H1 (cell line): ENCODE data around the gene ALDOA. TPM values are rescaled to one million over a fixed set of nuclear protein-coding genes. Genes with fewer than 3 reads are reported as not detected.

ENCODE experiments used
- CTCF ChIA-PET: fragments of 300-600 bp; sonication (Branson Sonifier 250); formaldehyde crosslinking; loops from one replicate; lab custom pipeline; 2021; ENCODE audit not compliant: partially characterized antibody; lab: Charles Lee
- POLR2A ChIA-PET: fragments of 300-600 bp; sonication (Branson Sonifier 250); formaldehyde crosslinking; loops from one replicate; lab custom pipeline; 2021; ENCODE audit warnings: inconsistent platforms; ENCODE audit not compliant: partially characterized antibody; lab: Charles Lee
- DNase-seq, 2 experiments: peaks; one replicate each; pipeline versions ENCODE4 v3.0.0 to v3.0.0-alpha.2; 2010 to 2022; ENCODE audit warnings: low spot score in 2 of 2, low read depth in 1 of 2, mixed read lengths in 1 of 2
- FAIRE-seq: peaks from 2 replicates; lab custom pipeline; 2011; peaks lifted over from hg19 to GRCh38; lab: Jason Lieb, UNC
- H2AFZ ChIP-seq: 2 replicates; pipeline ENCODE4 v1.8.1; 2012; ENCODE audit warnings: low read length, inconsistent platforms
- H2AK5ac ChIP-seq: 2 replicates; pipeline ENCODE4 v1.6.1; 2013; ENCODE audit warnings: low read depth, low read length
- H2BK120ac ChIP-seq: replicated peaks from 2 replicates; pipeline ENCODE3; 2013; ENCODE audit warnings: low read depth, low read length, inconsistent platforms
- H2BK12ac ChIP-seq: 2 replicates; pipeline ENCODE4 v1.6.1; 2013; ENCODE audit warnings: low read depth, low read length
- H2BK15ac ChIP-seq: 2 replicates; pipeline ENCODE4 v1.6.1; 2013; ENCODE audit warnings: low read length
- H2BK20ac ChIP-seq: 2 replicates; pipeline ENCODE4 v1.6.1; 2013; ENCODE audit warnings: low read length
- H2BK5ac ChIP-seq: 2 replicates; pipeline ENCODE4 v1.6.1; 2013; ENCODE audit warnings: low read depth, low read length
- H3K14ac ChIP-seq: 2 replicates; pipeline ENCODE4 v1.6.1; 2013; ENCODE audit warnings: inconsistent platforms; ENCODE audit not compliant: insufficient read length
- H3K18ac ChIP-seq: 2 replicates; pipeline ENCODE4 v1.6.1; 2013; ENCODE audit warnings: low read length; ENCODE audit errors: extremely low read depth
- H3K23ac ChIP-seq: 2 replicates; pipeline ENCODE4 v1.6.1; 2013; ENCODE audit warnings: inconsistent platforms; ENCODE audit not compliant: insufficient read length
- H3K23me2 ChIP-seq: 2 replicates; pipeline ENCODE4 v1.6.1; 2013; ENCODE audit warnings: low read depth, low read length
- H3K27ac ChIP-seq: 2 replicates; pipeline ENCODE4 v1.6.1; 2011; ENCODE audit warnings: low read depth, low read length, inconsistent platforms
- H3K27me3 ChIP-seq, 4 experiments: replicated peaks in 1 of 4; 1 replicate in 1 of 4; 2 replicates in 3 of 4; pipeline versions ENCODE4 v1.6.1 to v1.8.1; 2011 to 2013; ENCODE audit warnings: low read length in 3 of 4, mild to moderate bottlenecking in 3 of 4, inconsistent platforms in 2 of 4, mixed read lengths in 2 of 4, moderate library complexity in 1 of 4; ENCODE audit not compliant: control insufficient read depth in 3 of 4, insufficient read depth in 3 of 4; ENCODE audit errors: extremely low read depth in 1 of 4
- H3K36me3 ChIP-seq, 4 experiments: 2 replicates each; pipeline versions ENCODE4 v1.6.1 to v1.8.1; 2011 to 2013; ENCODE audit warnings: mild to moderate bottlenecking in 4 of 4, low read length in 3 of 4, moderate library complexity in 2 of 4, control low read depth in 1 of 4, inconsistent platforms in 1 of 4; ENCODE audit not compliant: insufficient read depth in 4 of 4, control insufficient read depth in 2 of 4
- H3K4ac ChIP-seq: replicated peaks from 2 replicates; pipeline ENCODE3; 2013; ENCODE audit warnings: low read length, low read depth, mixed read lengths, inconsistent platforms; ENCODE audit not compliant: insufficient read length
- H3K4me1 ChIP-seq, 4 experiments: replicated peaks in 1 of 4; 1 replicate in 1 of 4; 2 replicates in 3 of 4; pipeline versions ENCODE4 v1.6.1 to v1.8.1; 2011 to 2013; ENCODE audit warnings: low read length in 3 of 4, inconsistent platforms in 2 of 4, mixed read lengths in 1 of 4; ENCODE audit not compliant: insufficient read depth in 4 of 4, control insufficient read depth in 3 of 4
- H3K4me2 ChIP-seq, 2 experiments: 2 replicates each; pipeline versions ENCODE4 v1.6.1 to v1.8.1; 2011 to 2013; ENCODE audit warnings: low read depth in 2 of 2, low read length in 2 of 2, control low read depth in 1 of 2, inconsistent platforms in 1 of 2, mild to moderate bottlenecking in 1 of 2; ENCODE audit not compliant: insufficient read depth in 1 of 2
- H3K4me3 ChIP-seq, 4 experiments: fragments of 200-600, 300-600 bp in 1 of 4; sonication (generic), shearing (Covaris generic), sonication (Bioruptor Twin) in 1 of 4; 2 replicates each; pipeline versions ENCODE4 v1.5.1 to v1.8.1; 2011 to 2016; ENCODE audit warnings: low read length in 4 of 4, low read depth in 3 of 4, control low read depth in 2 of 4, inconsistent platforms in 2 of 4, mild to moderate bottlenecking in 2 of 4, mixed read lengths in 1 of 4, moderate library complexity in 1 of 4; ENCODE audit not compliant: insufficient read depth in 2 of 4; ENCODE audit errors: extremely low read depth in 1 of 4
- H3K56ac ChIP-seq: replicated peaks from 2 replicates; pipeline ENCODE3; 2013; ENCODE audit warnings: low read depth, mild to moderate bottlenecking, mixed read lengths, low read length, inconsistent platforms; ENCODE audit not compliant: insufficient read length
- H3K79me1 ChIP-seq: 2 replicates; pipeline ENCODE4 v1.6.1; 2013; ENCODE audit warnings: low read depth, low read length, control low read depth
- H3K79me2 ChIP-seq, 2 experiments: 2 replicates each; pipeline versions ENCODE4 v1.6.1 to v1.8.1; 2012 to 2013; ENCODE audit warnings: low read length in 2 of 2, mild to moderate bottlenecking in 2 of 2, inconsistent platforms in 1 of 2; ENCODE audit not compliant: insufficient read depth in 2 of 2, control insufficient read depth in 1 of 2
- H3K9ac ChIP-seq, 4 experiments: replicated peaks in 1 of 4; 1 replicate in 1 of 4; 2 replicates in 3 of 4; pipeline versions ENCODE4 v1.6.1 to v1.8.1; 2011 to 2013; ENCODE audit warnings: low read depth in 3 of 4, low read length in 3 of 4, control low read depth in 2 of 4, mild to moderate bottlenecking in 2 of 4, moderate library complexity in 2 of 4, inconsistent platforms in 1 of 4; ENCODE audit errors: extremely low read depth in 1 of 4
- H3K9me3 ChIP-seq, 2 experiments: 2 replicates each; pipeline versions ENCODE4 v1.6.1 to v1.8.1; 2012 to 2013; ENCODE audit warnings: mild to moderate bottlenecking in 2 of 2, moderate library complexity in 2 of 2, control low read depth in 1 of 2, inconsistent platforms in 1 of 2, low read depth in 1 of 2, low read length in 1 of 2, mixed read lengths in 1 of 2; ENCODE audit not compliant: insufficient read depth in 2 of 2
- H4K20me1 ChIP-seq, 2 experiments: replicated peaks in 1 of 2; 2 replicates each; pipeline versions ENCODE3 to v1.8.1; 2011 to 2013; ENCODE audit warnings: inconsistent platforms in 2 of 2, low read length in 2 of 2, mild to moderate bottlenecking in 1 of 2; ENCODE audit not compliant: insufficient read depth in 2 of 2, control insufficient read depth in 1 of 2
- H4K5ac ChIP-seq: 2 replicates; pipeline ENCODE4 v1.6.1; 2013; ENCODE audit warnings: low read length, low read depth, mixed read lengths, inconsistent platforms; ENCODE audit not compliant: insufficient read length
- H4K8ac ChIP-seq: 2 replicates; pipeline ENCODE4 v1.8.0; 2013; ENCODE audit warnings: mild to moderate bottlenecking, moderate library complexity, low read length, inconsistent platforms; ENCODE audit not compliant: insufficient read depth; ENCODE audit errors: extremely low read depth
- H4K91ac ChIP-seq: replicated peaks from 2 replicates; pipeline ENCODE3; 2013; ENCODE audit warnings: low read length, mixed read lengths, inconsistent platforms; ENCODE audit not compliant: insufficient read length
- EGR1 ChIP-seq: IDR thresholded peaks from 2 replicates; pipeline ENCODE4 v1.6.1; 2011; ENCODE audit warnings: low read depth, low read length, borderline replicate concordance
- GABPA ChIP-seq: IDR thresholded peaks from 2 replicates; pipeline ENCODE4 v1.6.1; 2011; ENCODE audit warnings: mild to moderate bottlenecking, low read length, moderate library complexity, borderline replicate concordance; ENCODE audit not compliant: insufficient read depth
- HDAC2 ChIP-seq, 2 experiments: fragments of 300-600 bp in 1 of 2; sonication (generic) in 1 of 2; IDR thresholded peaks; 2 replicates each; pipeline ENCODE4 v1.6.1; 2011 to 2012; ENCODE audit warnings: low read depth in 2 of 2, low read length in 2 of 2, mild to moderate bottlenecking in 2 of 2, moderate library complexity in 2 of 2, borderline replicate concordance in 1 of 2, inconsistent platforms in 1 of 2
- HDAC6 ChIP-seq: IDR thresholded peaks from one replicate; pipeline ENCODE4 v1.7.1; 2012; ENCODE audit warnings: low read depth, mild to moderate bottlenecking, inconsistent platforms, low read length, moderate library complexity
- KDM5A ChIP-seq: fragments of 200-600 bp; IDR thresholded peaks from 2 replicates; pipeline ENCODE4 v1.7.1; 2012; ENCODE audit warnings: mild to moderate bottlenecking, low read length, inconsistent platforms, mixed read lengths
- NANOG ChIP-seq: IDR thresholded peaks from 2 replicates; pipeline ENCODE4 v1.6.1; 2011; ENCODE audit warnings: low read length, low read depth, mild to moderate bottlenecking, inconsistent platforms; ENCODE audit not compliant: insufficient read depth, poor library complexity, severe bottlenecking
- NRF1 ChIP-seq: IDR thresholded peaks from 2 replicates; pipeline ENCODE4 v1.6.1; 2011; ENCODE audit warnings: mild to moderate bottlenecking, low read depth, low read length, improper control_type of control experiment
- POLR2AphosphoS5 ChIP-seq: IDR thresholded peaks from 2 replicates; pipeline ENCODE4 v1.6.1; 2011; ENCODE audit warnings: low read depth, low read length
- RBBP5 ChIP-seq: IDR thresholded peaks from 2 replicates; pipeline ENCODE4 v1.7.1; 2012; ENCODE audit warnings: low read depth, mild to moderate bottlenecking, inconsistent platforms, low read length, moderate library complexity, borderline replicate concordance
- SIX5 ChIP-seq: IDR thresholded peaks from 2 replicates; pipeline ENCODE4 v1.6.1; 2011; ENCODE audit warnings: mild to moderate bottlenecking, low read depth, low read length
- SP2 ChIP-seq: IDR thresholded peaks from 2 replicates; pipeline ENCODE4 v1.6.1; 2012; ENCODE audit warnings: mild to moderate bottlenecking, low read length, inconsistent platforms
- TCF12 ChIP-seq: IDR thresholded peaks from 2 replicates; pipeline ENCODE4 v1.6.1; 2011; ENCODE audit warnings: low read depth, mild to moderate bottlenecking, low read length
- ZNF274 ChIP-seq: IDR thresholded peaks from 2 replicates; pipeline ENCODE4 v1.7.0; 2012; ENCODE audit warnings: low read length, borderline replicate concordance; ENCODE audit errors: extremely low read depth
- WGBS, 2 experiments: shearing (Covaris generic) in 1 of 2; methylation state at CpG; one replicate each; pipeline versions ENCODE4 v1.1.6 to v1.1.7; 2013 to 2015; ENCODE audit warnings: low lambda C conversion rate in 2 of 2, mixed read lengths in 2 of 2, inconsistent platforms in 1 of 2, low coverage in 1 of 2, missing lambda C conversion rate in 1 of 2; ENCODE audit not compliant: insufficient replicate concordance in 2 of 2, insufficient coverage in 1 of 2, insufficient read length in 1 of 2; ENCODE audit errors: extremely low coverage in 1 of 2, missing lambda C conversion rate in 1 of 2; 5-methylcytosine and 5-hydroxymethylcytosine counted together
- polyA plus RNA-seq, 7 experiments: library from polyadenylated mRNA; depleted of rRNA in 3 of 7; stranded (reverse) in 5 of 7; unstranded in 2 of 7; fragments of >200 nt in 5 of 7; fragments of 200-250 nt in 2 of 7; gene quantifications; 1 replicate in 5 of 7; 2 replicates in 1 of 7; 4 replicates in 1 of 7; pipeline versions ENCODE4 v1.2.1 to v1.2.3, GENCODE V29; 2011 to 2013; ENCODE audit warnings: missing spikeins in 2 of 7, mixed read lengths in 2 of 7
- total RNA-seq: library from RNA; stranded (reverse); fragmentation: NEBNext Ultra II Directional; extraction: Animal tissue kit (Norgen Biotek cat#: 25700); gene quantifications from 2 replicates; pipeline ENCODE4 v1.2.1, GENCODE V29; 2021

The ALDOA gene
- total and polyA plus RNA-seq, 2 of the 8 experiments (the other 6 are each of a cell fraction or from before 2014, with no cell fraction given) = 1,072 to 1,083 TPM

- H3K4ac ChIP-seq = no peak overlapping the region
- no peaks in the 10 kb centered on the region for H3K79me1 ChIP-seq
- no peak overlapping the region for H4K91ac ChIP-seq
- no peaks in the 10 kb centered on the region for H4K20me1 ChIP-seq
- H3K9ac ChIP-seq = peak overlapping the region in 1 of 4 experiments; percentile 13; a peak in 2 of 7 replicates
- CTCF ChIA-PET = interaction anchor here (1.8 to 2.1 kb wide), 2 partner anchors 8 to 15 kb away, joined by 6 to 11 read pairs; no protein-coding TSS in a partner anchor
- H3K9me3 ChIP-seq = no peaks in the 10 kb centered on the region
- no peak overlapping the region for H2BK120ac ChIP-seq
- no peak overlapping the region for H3K23ac ChIP-seq
- no peak overlapping the region for H2AK5ac ChIP-seq
- peaks cover 0 to 5% (median 4%) of the 10 kb centered on the region in 4 experiments; a peak in 3 of 7 replicates for H3K4me1 ChIP-seq
- no peak overlapping the region for H2BK20ac ChIP-seq
- H3K23me2 ChIP-seq = peaks cover 7% of the 10 kb centered on the region
- peaks cover 0 to 7% (median 3%) of the 10 kb centered on the region in 4 experiments; a peak in 3 of 7 replicates for H3K27me3 ChIP-seq
- POLR2A ChIA-PET = no interaction called here
- H2BK15ac ChIP-seq = no peak overlapping the region
- H2BK12ac ChIP-seq = no peak overlapping the region
- WGBS, 2 experiments = 89% methylated on average over 8 of the region's 8 CpGs; no CpG with 5 or more reads in 1 of the 2 experiments
- H3K27ac ChIP-seq = no peak overlapping the region
- H4K8ac ChIP-seq = no peak overlapping the region
- DNase-seq = no peak
- no peaks in the 10 kb centered on the region for H3K36me3 ChIP-seq
- no peak overlapping the region for H2BK5ac ChIP-seq
- no peak for FAIRE-seq
- no peak overlapping the region for H2AFZ ChIP-seq
- no peaks in the 10 kb centered on the region for H3K79me2 ChIP-seq
- H4K5ac ChIP-seq = no peak overlapping the region
- no peak overlapping the region for H3K4me2 ChIP-seq
- H3K14ac ChIP-seq = no peak overlapping the region
- no peak overlapping the region for H3K4me3 ChIP-seq
- H3K56ac ChIP-seq = no peak overlapping the region
- no peak overlapping the region for H3K18ac ChIP-seq
- no peak for TF ChIP-seq ZNF274
- no peak for TF ChIP-seq SP2
- no peak for TF ChIP-seq NANOG
- no peak for TF ChIP-seq GABPA
- TF ChIP-seq RBBP5 = no peak
- TF ChIP-seq EGR1 = no peak
- no peak for TF ChIP-seq SIX5
- no peak for TF ChIP-seq TCF12
- no peak for TF ChIP-seq POLR2AphosphoS5
- no peak for TF ChIP-seq NRF1
- TF ChIP-seq KDM5A = no peak
- no peak for TF ChIP-seq HDAC6
- no peak for TF ChIP-seq HDAC2 (IDR thresholded peaks at IDR 0.05; ENCODE audit: borderline replicate concordance in 1 of 2, low read depth in 2 of 2, low read length in 2 of 2)
Measured at GRCh38 chr16:30016555-30017276, 48.8 kb upstream of the ALDOA start.
